ENCODE results near the gene NAMPT. TPM values are rescaled to one million over a fixed set of nuclear protein-coding genes. Genes with fewer than 3 reads are reported as not detected.

The NAMPT gene
- total and polyA plus RNA-seq, 7 donors, result 51.1 to 717 (median 83.9) TPM

- 71 to 78% methylated on average over 2 of the region's 2 CpGs for WGBS, 2 donors
- no peaks in the 10 kb centered on the region for H3K9me3 ChIP-seq
- H3K4me1 ChIP-seq, result peaks cover 0 to 46% (median 23%) of the 10 kb centered on the region in 4 donors
- no peak overlapping the region for H3K27ac ChIP-seq
- intact Hi-C loops (cut with DNase I), result loop anchor here (10.0 kb wide), 1 partner anchor 215 kb away; no protein-coding TSS in a partner anchor
- no peak overlapping the region for H3K4me3 ChIP-seq
- TF ChIP-seq POLR2A (IDR thresholded peaks at IDR 0.05) (no peak), POLR2AphosphoS5 (IDR thresholded peaks at IDR 0.05) (no peak), EP300 (IDR thresholded peaks at IDR 0.05) (no peak)
- TF ChIP-seq, protein P1, sequence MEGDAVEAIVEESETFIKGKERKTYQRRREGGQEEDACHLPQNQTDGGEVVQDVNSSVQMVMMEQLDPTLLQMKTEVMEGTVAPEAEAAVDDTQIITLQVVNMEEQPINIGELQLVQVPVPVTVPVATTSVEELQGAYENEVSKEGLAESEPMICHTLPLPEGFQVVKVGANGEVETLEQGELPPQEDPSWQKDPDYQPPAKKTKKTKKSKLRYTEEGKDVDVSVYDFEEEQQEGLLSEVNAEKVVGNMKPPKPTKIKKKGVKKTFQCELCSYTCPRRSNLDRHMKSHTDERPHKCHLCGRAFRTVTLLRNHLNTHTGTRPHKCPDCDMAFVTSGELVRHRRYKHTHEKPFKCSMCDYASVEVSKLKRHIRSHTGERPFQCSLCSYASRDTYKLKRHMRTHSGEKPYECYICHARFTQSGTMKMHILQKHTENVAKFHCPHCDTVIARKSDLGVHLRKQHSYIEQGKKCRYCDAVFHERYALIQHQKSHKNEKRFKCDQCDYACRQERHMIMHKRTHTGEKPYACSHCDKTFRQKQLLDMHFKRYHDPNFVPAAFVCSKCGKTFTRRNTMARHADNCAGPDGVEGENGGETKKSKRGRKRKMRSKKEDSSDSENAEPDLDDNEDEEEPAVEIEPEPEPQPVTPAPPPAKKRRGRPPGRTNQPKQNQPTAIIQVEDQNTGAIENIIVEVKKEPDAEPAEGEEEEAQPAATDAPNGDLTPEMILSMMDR (IDR thresholded peaks at IDR 0.05), result no peak
- no peak for DNase-seq
- H3K36me3 ChIP-seq, result peaks cover 0 to 30% (median 6%) of the 10 kb centered on the region in 4 donors
- no peaks in the 10 kb centered on the region for H3K27me3 ChIP-seq
These were observed 5.2 kb downstream of the NAMPT start for GRCh38 chr7:106279425-106280197.

- no peak for DNase-seq
These were observed 6.1 kb downstream of the NAMPT start for GRCh38 chr7:106278695-106279094.

DNA sequence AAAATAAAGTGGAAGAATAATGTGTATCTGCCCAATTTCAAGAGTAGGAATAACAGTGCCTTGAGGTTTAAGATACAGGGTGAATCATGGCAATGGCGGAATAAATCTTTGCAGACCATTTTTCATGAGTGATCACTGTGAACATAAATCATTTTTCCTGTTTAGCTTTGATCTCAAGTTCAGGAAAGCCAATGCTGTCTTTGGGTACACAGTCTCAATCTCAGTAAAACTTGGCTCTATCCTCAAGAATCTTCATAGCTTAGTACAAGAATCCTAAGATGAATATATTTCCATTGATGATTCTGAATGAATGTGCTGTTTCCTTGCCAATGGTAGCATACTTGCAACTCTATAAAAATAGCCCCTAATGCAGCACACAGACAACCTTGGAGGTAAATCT is 6.8 kb downstream of the NAMPT start:
- H3K27ac ChIP-seq, result no peak overlapping the region
- DNase-seq, result no peak
- H3K27me3 ChIP-seq, result no peaks in the 10 kb centered on the region
- H3K4me1 ChIP-seq, result peaks cover 0 to 35% (median 14%) of the 10 kb centered on the region in 4 donors
- intact Hi-C loops (cut with DNase I), result no loop called here
- WGBS, 2 donors, result 92 to 93% methylated on average over 1 of the region's 1 CpG
- peaks cover 0 to 46% (median 11%) of the 10 kb centered on the region in 4 donors for H3K36me3 ChIP-seq
- TF ChIP-seq EP300 (IDR thresholded peaks at IDR 0.05), result no peak
- TF ChIP-seq POLR2A (IDR thresholded peaks at IDR 0.05), result no peak
- peak in 1 of 4 donors; percentile 9 for TF ChIP-seq POLR2AphosphoS5 (IDR thresholded peaks at IDR 0.05)
- H3K4me3 ChIP-seq, result no peak overlapping the region
- H3K9me3 ChIP-seq, result no peaks in the 10 kb centered on the region

More at GRCh38 chr7:106278695-106279094, 6.1 kb downstream of the NAMPT start:
- Histone ChIP-seq H3K27me3 (no peaks in the 10 kb centered on the region), H3K4me3 (no peak overlapping the region), H3K27ac (no peak overlapping the region), H3K36me3 (peaks cover 0 to 39% (median 11%) of the 10 kb centered on the region in 4 donors), H3K4me1 (peaks cover 0 to 42% (median 22%) of the 10 kb centered on the region in 4 donors), H3K9me3 (no peaks in the 10 kb centered on the region)
- intact Hi-C loops (cut with DNase I), result no loop called here
- WGBS, 2 donors, result 90 to 91% methylated on average over 2 of the region's 2 CpGs
- no peak for TF ChIP-seq POLR2A (IDR thresholded peaks at IDR 0.05)
- no peak for TF ChIP-seq EP300 (IDR thresholded peaks at IDR 0.05)
- TF ChIP-seq, protein P1 (IDR thresholded peaks at IDR 0.05), result no peak
- TF ChIP-seq POLR2AphosphoS5 (IDR thresholded peaks at IDR 0.05), result no peak

- Histone ChIP-seq H3K27ac (no peak overlapping the region), H3K36me3 (peaks cover 0 to 61% (median 11%) of the 10 kb centered on the region in 4 donors), H3K4me1 (peaks cover 0 to 22% (median 8%) of the 10 kb centered on the region in 4 donors), H3K27me3 (no peaks in the 10 kb centered on the region), H3K9me3 (no peaks in the 10 kb centered on the region), H3K4me3 (no peak overlapping the region)
- DNase-seq, result no peak
- intact Hi-C loops (cut with DNase I), result no loop called here
- WGBS, 2 donors, result 95 to 97% methylated on average over 10 of the region's 10 CpGs
- TF ChIP-seq, protein P1 (IDR thresholded peaks at IDR 0.05), result no peak
- no peak for TF ChIP-seq POLR2AphosphoS5 (IDR thresholded peaks at IDR 0.05)
- TF ChIP-seq EP300 (IDR thresholded peaks at IDR 0.05), result no peak
- TF ChIP-seq POLR2A (IDR thresholded peaks at IDR 0.05), result no peak
These were observed 8.3 kb downstream of the NAMPT start for GRCh38 chr7:106276513-106276912.

DNA sequence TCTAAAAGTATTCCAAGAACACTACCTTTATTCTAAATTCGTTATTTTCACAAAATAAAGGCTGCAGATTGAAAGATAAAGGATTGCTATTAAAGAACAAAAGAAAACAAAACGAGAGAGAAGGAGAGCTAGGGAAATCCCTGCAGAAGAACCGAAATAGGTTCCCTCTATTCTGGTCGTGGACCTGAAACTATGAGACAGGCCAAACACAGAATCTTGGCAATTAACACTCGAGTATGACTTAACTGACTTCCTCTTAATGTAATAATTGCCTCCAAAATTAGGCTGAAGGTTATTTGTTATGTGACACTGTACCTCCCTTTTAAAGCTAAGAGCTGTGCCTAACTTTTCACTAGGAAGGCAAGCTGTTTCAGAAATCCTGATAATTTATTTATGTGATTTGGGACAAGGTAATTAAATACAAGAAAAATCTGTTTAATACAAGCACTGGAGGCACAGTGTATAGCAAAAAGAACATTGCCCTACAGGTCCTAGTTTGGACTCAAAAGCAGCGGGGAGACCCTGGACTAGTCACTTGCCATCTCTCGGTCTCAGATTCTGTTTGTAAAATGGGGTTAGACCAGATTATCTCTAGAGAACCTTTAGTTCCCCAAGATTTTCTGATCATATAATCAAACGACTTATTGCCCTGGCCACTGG is 11.6 kb downstream of the NAMPT start:
- intact Hi-C loops (cut with DNase I), result no loop called here
- Histone ChIP-seq H3K36me3 (peaks cover 3 to 94% (median 14%) of the 10 kb centered on the region in 4 donors), H3K9me3 (no peaks in the 10 kb centered on the region), H3K4me1 (peaks cover 0 to 9% (median 4%) of the 10 kb centered on the region in 4 donors), H3K4me3 (no peak overlapping the region), H3K27me3 (no peaks in the 10 kb centered on the region), H3K27ac (no peak overlapping the region)
- 84 to 85% methylated on average over 8 of the region's 8 CpGs for WGBS, 2 donors
- no peak for DNase-seq
- TF ChIP-seq POLR2A (IDR thresholded peaks at IDR 0.05) (no peak), EP300 (IDR thresholded peaks at IDR 0.05) (no peak), POLR2AphosphoS5 (IDR thresholded peaks at IDR 0.05) (no peak)

All from sigmoid colon (tissue), 7 donors.